Hepatocyte (in vitro differentiated cells): ENCODE results near the gene CNST. TPM values are rescaled to one million over a fixed set of nuclear protein-coding genes. Genes with fewer than 3 reads are reported as not detected.

Experiments
- DNase-seq: peaks from one replicate; pipeline ENCODE4 v3.0.0-alpha.2; 2016; ENCODE audit warnings: low spot score
- H2AFZ ChIP-seq: fragments of 200-600 bp; sonication (generic); 2 replicates; pipeline ENCODE4 v1.6.0; 2016; ENCODE audit warnings: antibody characterized with exemption, mild to moderate bottlenecking
- H3K27ac ChIP-seq: fragments of 200-600 bp; sonication (generic); 2 replicates; pipeline ENCODE4 v1.5.1; 2016; ENCODE audit warnings: mild to moderate bottlenecking
- H3K27me3 ChIP-seq: fragments of 200-600 bp; sonication (generic); 2 replicates; pipeline ENCODE4 v1.6.1; 2016
- H3K36me3 ChIP-seq: fragments of 200-600 bp; sonication (generic); replicated peaks from 2 replicates; pipeline ENCODE4 v1.5.1; 2016; ENCODE audit warnings: low read depth; ENCODE audit not compliant: insufficient read depth
- H3K4me1 ChIP-seq: fragments of 200-600 bp; sonication (generic); 2 replicates; pipeline ENCODE4 v1.5.1; 2016; ENCODE audit warnings: mild to moderate bottlenecking, moderate library complexity; ENCODE audit not compliant: insufficient read depth
- H3K4me2 ChIP-seq: fragments of 200-600 bp; sonication (generic); 2 replicates; pipeline ENCODE4 v1.6.0; 2016
- H3K4me3 ChIP-seq: fragments of 200-600 bp; sonication (generic); 2 replicates; pipeline ENCODE4 v1.5.1; 2016; ENCODE audit warnings: mild to moderate bottlenecking
- H3K79me2 ChIP-seq: fragments of 200-600 bp; sonication (generic); 2 replicates; pipeline ENCODE4 v1.6.0; 2017; ENCODE audit warnings: mild to moderate bottlenecking
- H3K9me2 ChIP-seq: fragments of 200-600 bp; sonication (generic); replicated peaks from 2 replicates; pipeline ENCODE4 v1.6.0; 2017; ENCODE audit warnings: mild to moderate bottlenecking; ENCODE audit not compliant: insufficient read depth
- H3K9me3 ChIP-seq: fragments of 200-600 bp; sonication (generic); 2 replicates; pipeline ENCODE4 v1.5.1; 2016; ENCODE audit warnings: low read depth, mild to moderate bottlenecking
- H4K20me1 ChIP-seq: fragments of 200-600 bp; sonication (generic); 2 replicates; pipeline ENCODE4 v1.6.0; 2016; ENCODE audit warnings: mild to moderate bottlenecking; ENCODE audit not compliant: insufficient read depth, poor library complexity, severe bottlenecking
- EZH2 ChIP-seq: fragments of 200-600 bp; sonication (generic); IDR thresholded peaks from 2 replicates; pipeline ENCODE4 v1.6.1; 2016; ENCODE audit warnings: antibody characterized with exemption, mild to moderate bottlenecking, borderline replicate concordance
- EZH2phosphoT487 ChIP-seq: fragments of 200-600 bp; sonication (generic); IDR thresholded peaks from one replicate; pipeline ENCODE4 v1.6.1; 2018; ENCODE audit warnings: antibody characterized with exemption, mild to moderate bottlenecking, low read depth, moderate library complexity; ENCODE audit not compliant: unreplicated experiment, severe bottlenecking
- WGBS: methylation state at CpG from one replicate; pipeline ENCODE4 v1.1.6; 2016; ENCODE audit warnings: low lambda C conversion rate; ENCODE audit errors: missing lambda C conversion rate; 5-methylcytosine and 5-hydroxymethylcytosine counted together
- polyA plus RNA-seq: library from polyadenylated mRNA; unstranded; fragments of >200 nt; fragmentation: Nextera tagmentation; extraction: Ambion mirVana; gene quantifications from 2 replicates; pipeline ENCODE4 v1.2.1, GENCODE V29; 2016
- total RNA-seq: library from RNA; depleted of rRNA; stranded (reverse); fragments of >200 nt; gene quantifications from 2 replicates; pipeline ENCODE4 v1.2.3, GENCODE V29; 2014
- TF ChIP-seq, protein P1 (sequence below): fragments of 200-600 bp; sonication (generic); IDR thresholded peaks from 2 replicates; pipeline ENCODE4 v1.5.1; 2016; ENCODE audit warnings: antibody characterized with exemption, mild to moderate bottlenecking; ENCODE audit not compliant: poor library complexity

The CNST gene
- total and polyA plus RNA-seq, 2 experiments from 2014 or later, result 7.1 to 16.4 TPM

DNA sequence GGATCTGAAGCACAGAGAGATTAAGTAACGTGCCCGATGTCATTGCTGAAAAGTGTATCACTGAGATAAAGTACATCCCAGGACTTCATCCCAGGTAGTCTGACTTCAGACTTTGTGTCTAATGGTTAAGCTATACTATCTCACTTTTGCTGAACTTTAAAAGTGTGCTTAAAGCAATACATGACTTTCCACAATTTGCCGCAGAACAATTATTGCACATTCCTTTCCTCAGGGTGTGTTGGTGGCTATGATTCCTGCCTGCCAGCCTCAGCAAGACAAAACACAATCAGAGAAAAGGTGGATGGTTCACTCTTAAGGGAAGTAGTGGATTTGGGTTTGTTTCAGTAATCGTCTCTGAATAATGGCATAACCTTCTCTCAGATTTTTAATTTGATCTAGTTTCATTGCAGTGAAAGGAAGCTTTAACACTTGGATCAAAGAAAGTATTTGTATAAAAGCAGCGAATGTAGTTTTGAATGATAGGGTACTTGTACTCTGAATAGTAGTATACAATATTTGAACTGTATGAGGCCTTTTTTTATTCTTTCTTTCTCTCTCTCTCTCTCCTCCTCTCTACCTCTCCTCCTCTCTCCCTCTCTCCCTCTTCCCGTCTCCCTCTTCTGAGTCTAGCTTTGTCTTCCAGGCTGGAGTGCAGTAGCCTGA lies 47.0 kb downstream of the CNST start:
- Histone ChIP-seq H3K9me2 (no peaks in the 10 kb centered on the region), H3K9me3 (no peaks in the 10 kb centered on the region), H3K36me3 (no peaks in the 10 kb centered on the region), H3K27ac (peak overlapping the region; percentile 45), H2AFZ (no peak overlapping the region), H4K20me1 (no peaks in the 10 kb centered on the region), H3K4me1 (peaks cover 8% of the 10 kb centered on the region), H3K79me2 (peaks cover 42% of the 10 kb centered on the region), H3K4me3 (no peak overlapping the region), H3K4me2 (no peak overlapping the region), H3K27me3 (no peaks in the 10 kb centered on the region)
- peak; percentile 14 for DNase-seq
- WGBS, result 69% methylated on average over 6 of the region's 6 CpGs
- TF ChIP-seq EZH2, result no peak
- TF ChIP-seq, protein P1, sequence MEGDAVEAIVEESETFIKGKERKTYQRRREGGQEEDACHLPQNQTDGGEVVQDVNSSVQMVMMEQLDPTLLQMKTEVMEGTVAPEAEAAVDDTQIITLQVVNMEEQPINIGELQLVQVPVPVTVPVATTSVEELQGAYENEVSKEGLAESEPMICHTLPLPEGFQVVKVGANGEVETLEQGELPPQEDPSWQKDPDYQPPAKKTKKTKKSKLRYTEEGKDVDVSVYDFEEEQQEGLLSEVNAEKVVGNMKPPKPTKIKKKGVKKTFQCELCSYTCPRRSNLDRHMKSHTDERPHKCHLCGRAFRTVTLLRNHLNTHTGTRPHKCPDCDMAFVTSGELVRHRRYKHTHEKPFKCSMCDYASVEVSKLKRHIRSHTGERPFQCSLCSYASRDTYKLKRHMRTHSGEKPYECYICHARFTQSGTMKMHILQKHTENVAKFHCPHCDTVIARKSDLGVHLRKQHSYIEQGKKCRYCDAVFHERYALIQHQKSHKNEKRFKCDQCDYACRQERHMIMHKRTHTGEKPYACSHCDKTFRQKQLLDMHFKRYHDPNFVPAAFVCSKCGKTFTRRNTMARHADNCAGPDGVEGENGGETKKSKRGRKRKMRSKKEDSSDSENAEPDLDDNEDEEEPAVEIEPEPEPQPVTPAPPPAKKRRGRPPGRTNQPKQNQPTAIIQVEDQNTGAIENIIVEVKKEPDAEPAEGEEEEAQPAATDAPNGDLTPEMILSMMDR, result no peak
- TF ChIP-seq EZH2phosphoT487, result no peak

DNA sequence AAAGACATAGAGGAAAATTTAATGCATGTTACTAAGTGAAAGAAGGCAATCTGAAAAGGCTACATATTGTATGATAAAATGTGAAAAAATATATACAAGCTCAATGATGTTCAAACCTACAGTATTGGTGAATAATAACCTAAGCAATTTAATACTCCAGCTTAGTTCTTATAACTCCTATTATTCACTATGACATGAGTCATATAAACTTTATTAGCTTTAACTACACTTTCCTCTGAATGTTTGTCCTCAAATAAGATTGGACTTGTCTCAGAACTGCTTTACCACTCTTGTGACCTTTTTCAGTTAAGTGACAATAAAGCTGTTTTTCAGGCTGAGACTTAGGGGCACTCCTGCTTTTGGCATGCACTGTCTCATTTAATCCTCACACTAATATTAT lies 50.9 kb downstream of the CNST start:
- H3K27me3 ChIP-seq, result no peaks in the 10 kb centered on the region
- H2AFZ ChIP-seq, result no peak overlapping the region
- no peak overlapping the region for H3K27ac ChIP-seq
- H3K9me2 ChIP-seq, result no peaks in the 10 kb centered on the region
- no peaks in the 10 kb centered on the region for H3K9me3 ChIP-seq
- H4K20me1 ChIP-seq, result no peaks in the 10 kb centered on the region
- no peaks in the 10 kb centered on the region for H3K36me3 ChIP-seq
- TF ChIP-seq EZH2, result no peak
- peaks cover 16% of the 10 kb centered on the region for H3K79me2 ChIP-seq
- peak overlapping the region; percentile 2 for H3K4me2 ChIP-seq
- no peak overlapping the region for H3K4me3 ChIP-seq
- H3K4me1 ChIP-seq, result peaks cover 8% of the 10 kb centered on the region
- DNase-seq, result no peak

DNA sequence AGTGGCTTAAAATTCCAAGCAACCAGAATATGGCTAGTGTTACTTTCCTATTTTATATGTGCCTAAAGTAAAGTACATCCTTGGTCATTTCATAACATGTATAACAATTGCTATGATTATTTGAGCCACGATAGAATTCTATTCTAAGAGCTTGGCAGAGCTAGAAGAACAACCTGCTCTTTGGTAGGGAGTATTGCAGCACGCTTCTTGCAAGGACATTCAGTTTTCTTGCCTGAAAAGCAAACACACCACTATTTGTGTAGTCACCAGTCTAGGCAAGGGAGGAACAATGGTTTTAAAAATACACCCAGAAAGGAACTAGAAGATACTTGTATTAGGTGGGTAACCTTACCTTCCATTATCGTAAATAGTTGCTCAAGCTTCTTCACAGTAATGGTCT lies 51.5 kb downstream of the CNST start:
- TF ChIP-seq, protein P1, result no peak
- TF ChIP-seq EZH2 (no peak), EZH2phosphoT487 (no peak)
- H3K79me2 ChIP-seq, result peaks cover 14% of the 10 kb centered on the region
- H3K27me3 ChIP-seq, result no peaks in the 10 kb centered on the region
- no peaks in the 10 kb centered on the region for H3K36me3 ChIP-seq
- H3K4me2 ChIP-seq, result peak overlapping the region; percentile 2
- H3K9me3 ChIP-seq, result no peaks in the 10 kb centered on the region
- H3K9me2 ChIP-seq, result no peaks in the 10 kb centered on the region
- 60% methylated on average over 3 of the region's 3 CpGs for WGBS
- H3K4me3 ChIP-seq, result no peak overlapping the region
- H2AFZ ChIP-seq, result no peak overlapping the region
- H3K27ac ChIP-seq, result no peak overlapping the region
- H3K4me1 ChIP-seq, result peaks cover 8% of the 10 kb centered on the region
- H4K20me1 ChIP-seq, result no peaks in the 10 kb centered on the region
- DNase-seq, result no peak

DNA sequence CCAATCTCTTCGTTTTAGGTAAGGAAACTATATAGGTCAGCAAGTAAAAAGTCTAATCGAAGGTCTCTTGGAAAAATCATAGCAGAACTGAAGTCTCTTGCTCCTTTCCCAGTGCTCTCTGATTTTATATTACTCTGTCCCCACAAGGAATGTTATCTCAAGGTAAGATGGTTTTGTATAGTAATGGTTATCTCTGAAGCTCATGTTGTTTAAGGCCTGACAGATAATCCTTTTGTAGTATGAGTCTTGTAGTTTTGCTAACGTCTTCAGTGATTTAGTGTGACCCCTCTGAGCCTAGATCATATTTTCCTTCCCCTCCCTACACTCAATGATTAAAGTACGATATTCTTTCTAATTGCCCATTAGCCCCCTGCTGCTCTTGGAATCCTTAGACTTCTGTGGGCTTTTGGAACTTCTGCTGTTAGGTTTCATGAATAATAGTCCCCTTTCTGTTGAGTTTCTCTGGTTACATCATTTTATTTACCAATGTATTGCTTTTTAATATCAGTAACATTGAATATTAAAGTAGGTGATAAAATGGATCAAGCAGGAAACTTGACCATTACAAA lies 52.1 kb downstream of the CNST start:
- no peak overlapping the region for H3K27ac ChIP-seq
- WGBS, result 80% methylated on average over 4 of the region's 4 CpGs
- H3K79me2 ChIP-seq, result peaks cover 14% of the 10 kb centered on the region

More for the DNA sequence above, 52.1 kb downstream of the CNST start:
- Histone ChIP-seq H3K9me3 (no peaks in the 10 kb centered on the region), H3K36me3 (no peaks in the 10 kb centered on the region), H3K4me2 (no peak overlapping the region), H3K27me3 (no peaks in the 10 kb centered on the region), H2AFZ (no peak overlapping the region), H3K4me3 (no peak overlapping the region), H3K4me1 (peaks cover 8% of the 10 kb centered on the region), H3K9me2 (no peaks in the 10 kb centered on the region), H4K20me1 (no peaks in the 10 kb centered on the region)
- no peak for TF ChIP-seq EZH2phosphoT487
- no peak for TF ChIP-seq EZH2
- TF ChIP-seq, protein P1, result no peak
- no peak for DNase-seq
